ENCODE data around the gene OR2D3. TPM values are rescaled to one million over a fixed set of nuclear protein-coding genes. Genes with fewer than 3 reads are reported as not detected.

The OR2D3 gene, protein sequence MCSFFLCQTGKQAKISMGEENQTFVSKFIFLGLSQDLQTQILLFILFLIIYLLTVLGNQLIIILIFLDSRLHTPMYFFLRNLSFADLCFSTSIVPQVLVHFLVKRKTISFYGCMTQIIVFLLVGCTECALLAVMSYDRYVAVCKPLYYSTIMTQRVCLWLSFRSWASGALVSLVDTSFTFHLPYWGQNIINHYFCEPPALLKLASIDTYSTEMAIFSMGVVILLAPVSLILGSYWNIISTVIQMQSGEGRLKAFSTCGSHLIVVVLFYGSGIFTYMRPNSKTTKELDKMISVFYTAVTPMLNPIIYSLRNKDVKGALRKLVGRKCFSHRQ
- total RNA-seq (2022; extraction: Qiagen RNA extraction), result not detected in 5 replicates

GRCh38 chr11:6920702-6921101 lies at the start of gene OR2D3:
Gene OR2D3 (plus strand): TSS chr11:6921002. CDS start chr11:6921002, 0 bp downstream.

DNA sequence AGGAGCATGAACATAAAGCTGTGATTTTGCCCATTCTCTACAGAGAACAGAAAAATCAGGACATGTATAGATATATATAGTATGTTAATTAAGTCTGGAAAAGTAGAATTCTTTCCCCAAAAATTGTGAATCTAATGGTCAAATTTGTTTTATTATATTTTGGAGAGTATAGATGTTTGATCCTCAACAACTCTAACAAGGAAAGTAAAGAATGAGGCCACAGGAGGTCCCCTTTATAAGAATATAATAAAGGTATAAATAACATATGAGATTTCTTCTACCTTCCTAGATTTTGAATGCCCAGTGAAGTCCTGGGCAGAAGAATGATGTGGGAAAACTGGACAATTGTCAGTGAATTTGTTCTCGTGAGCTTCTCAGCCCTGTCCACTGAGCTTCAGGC lies 44.5 kb upstream of the OR2D3 start, which contains the start of gene OR10A4:
OR10A4 (plus strand) TSS at position 301 of the 400 bp plus-strand sequence; CDS start at position 324, 23 bp downstream.

GRCh38 chr11:6892400-6892799 lies 28.4 kb upstream of the OR2D3 start, which contains the start of gene OR2D2:
Gene OR2D2 (minus strand): TSS chr11:6892500. CDS start chr11:6892500, 0 bp downstream.

DNA sequence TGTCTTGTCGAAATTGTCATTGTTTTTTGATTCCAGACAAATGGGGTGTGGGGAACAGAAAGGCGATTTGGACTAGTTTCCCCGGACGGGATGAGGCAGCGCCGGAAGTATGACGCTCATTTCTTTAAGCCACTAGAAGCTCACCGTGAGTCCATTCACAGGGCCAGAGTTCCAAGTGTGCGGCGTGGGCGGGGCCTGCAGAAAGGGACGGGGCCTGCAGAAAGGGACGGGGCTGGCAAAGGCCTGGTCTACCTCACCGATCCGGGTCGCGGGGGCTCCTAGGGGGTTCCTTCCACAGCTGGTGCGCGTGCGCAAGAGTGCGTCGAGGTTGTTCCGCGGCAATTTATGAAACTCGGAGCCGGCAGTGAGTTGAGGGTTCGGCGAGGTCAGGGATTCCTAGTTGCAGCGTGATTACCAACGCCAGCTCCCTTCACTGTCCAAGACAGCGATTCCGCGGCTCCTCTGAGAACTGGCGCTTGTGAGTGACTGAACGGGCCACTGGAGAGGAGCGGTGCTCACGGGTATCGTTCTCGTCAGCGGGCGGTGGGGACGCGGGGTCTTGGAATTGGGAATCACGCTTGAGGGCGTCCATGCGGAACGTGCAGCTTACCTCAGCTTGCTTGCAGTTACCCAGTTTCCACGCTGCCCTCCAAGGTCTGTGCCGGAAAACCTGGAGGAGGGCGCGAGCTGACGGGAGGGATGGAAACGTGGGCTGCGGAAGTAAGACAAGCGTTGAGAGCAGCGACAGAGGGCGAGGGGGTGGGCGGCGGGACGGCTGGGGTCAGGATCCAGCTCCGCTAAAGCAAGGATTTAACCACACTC lies 5.6 kb downstream of the OR2D3 start, which contains the start of gene ZNF215:
ZNF215 (plus strand) TSS at position 219 of the 822 bp plus-strand sequence. CDS start 5,847 bp downstream, outside the sequence.

Other genes with a start within 250 kb of the OR2D3 start
- 80.2 to 104 TPM (median 93.9 TPM) in 5 replicates for gene MRPL17, start 237.7 kb upstream of the OR2D3 start, total RNA-seq (2022; extraction: Qiagen RNA extraction)
- 0.07 to 0.20 TPM in 2 of 5 replicates, not detected in the others for gene OR2AG2, start 149.0 kb upstream of the OR2D3 start, total RNA-seq (2022; extraction: Qiagen RNA extraction)
- not detected in 5 replicates for gene OR2AG1, start 138.0 kb upstream of the OR2D3 start, total RNA-seq (2022; extraction: Qiagen RNA extraction)
- gene OR6A2, start 121.3 kb upstream of the OR2D3 start, total RNA-seq (2022; extraction: Qiagen RNA extraction), result not detected in 5 replicates
- not detected in 5 replicates for gene OR10A5, start 75.3 kb upstream of the OR2D3 start, total RNA-seq (2022; extraction: Qiagen RNA extraction)
- not detected in 5 replicates for gene OR10A2, start 57.9 kb upstream of the OR2D3 start, total RNA-seq (2022; extraction: Qiagen RNA extraction)
- gene OR10A4, start 44.4 kb upstream of the OR2D3 start, total RNA-seq (2022; extraction: Qiagen RNA extraction), result not detected in 5 replicates
- not detected in 5 replicates for gene OR2D2, start 28.5 kb upstream of the OR2D3 start, total RNA-seq (2022; extraction: Qiagen RNA extraction)
- gene ZNF215, start 5.4 kb downstream of the OR2D3 start, total RNA-seq (2022; extraction: Qiagen RNA extraction), result 0.78 to 1.0 TPM (median 0.85 TPM) in 5 replicates
- 0.76 to 1.9 TPM (median 0.83 TPM) in 5 replicates for gene ZNF214, start 99.3 kb downstream of the OR2D3 start, total RNA-seq (2022; extraction: Qiagen RNA extraction)
- not detected in 5 replicates for gene NLRP14, start 99.5 kb downstream of the OR2D3 start, total RNA-seq (2022; extraction: Qiagen RNA extraction)
- not detected in 5 replicates for gene RBMXL2, start 168.0 kb downstream of the OR2D3 start, total RNA-seq (2022; extraction: Qiagen RNA extraction)

Measured in A549 treated with Hydrocortisone at 1 μM for 4 hours (cell line).